GM12878 (cell line): ENCODE data around the gene EVX2.

Experiments
- BRCA1 ChIP-seq: IDR thresholded peaks from 2 replicates; pipeline ENCODE4 v1.6.1; 2011; ENCODE audit warnings: low read depth, low read length, improper control_type of control experiment
- CEBPB ChIP-seq, 2 experiments: fragments of 150-350 bp in 1 of 2; IDR thresholded peaks; 2 replicates each; pipeline ENCODE4 v1.6.1; 2012 to 2014; ENCODE audit warnings: low read depth in 2 of 2, low read length in 2 of 2, borderline replicate concordance in 1 of 2, inconsistent platforms in 1 of 2
- CTCF ChIP-seq, 3 experiments: IDR thresholded peaks in 2 of 3; conservative IDR thresholded peaks in 1 of 3; 2 replicates each; pipeline ENCODE4 v1.5.1; 2011; ENCODE audit warnings: low read depth in 3 of 3, low read length in 3 of 3, mild to moderate bottlenecking in 3 of 3, control low read depth in 2 of 3, moderate library complexity in 2 of 3, inconsistent platforms in 1 of 3, mixed read lengths in 1 of 3; ENCODE audit not compliant: control insufficient read depth in 2 of 3, insufficient read depth in 1 of 3; ENCODE audit errors: extremely low read depth in 1 of 3
- FOXM1 ChIP-seq: IDR thresholded peaks from 2 replicates; pipeline ENCODE4 v1.6.1; 2012; ENCODE audit warnings: low read depth, mild to moderate bottlenecking, inconsistent platforms, low read length, moderate library complexity
- MAX ChIP-seq: IDR thresholded peaks from 2 replicates; pipeline ENCODE4 v1.6.1; 2012; ENCODE audit warnings: low read depth, low read length, improper control_type of control experiment
- MXI1 ChIP-seq: fragments of 150-350 bp; IDR thresholded peaks from 2 replicates; pipeline ENCODE4 v1.6.1; 2011; ENCODE audit warnings: low read depth, mild to moderate bottlenecking, inconsistent platforms, low read length, improper control_type of control experiment
- POLR2A ChIP-seq: IDR thresholded peaks from 2 replicates; pipeline ENCODE4 v1.6.1; 2011; ENCODE audit warnings: low read depth, mild to moderate bottlenecking, low read length
- RFX5 ChIP-seq: IDR thresholded peaks from 2 replicates; pipeline ENCODE4 v1.6.1; 2011; ENCODE audit warnings: low read depth, low read length, improper control_type of control experiment
- SMC3 ChIP-seq: IDR thresholded peaks from 2 replicates; pipeline ENCODE4 v1.6.1; 2011; ENCODE audit warnings: low read length, improper control_type of control experiment, borderline replicate concordance
- ZBTB11 ChIP-seq: fragments of 450-650 bp; formaldehyde crosslinking; IDR thresholded peaks from 2 replicates; pipeline ENCODE4 v1.5.0; 2022; ENCODE audit warnings: mild to moderate bottlenecking, missing genetic modification characterization
- ZNF274 ChIP-seq: IDR thresholded peaks from one replicate; pipeline ENCODE4 v1.8.0; 2011; ENCODE audit not compliant: insufficient read length, insufficient read depth

GRCh38 chr2:176130147-176130956, 46.6 kb upstream of the EVX2 start:
- TF ChIP-seq CTCF (IDR thresholded peaks at IDR 0.05 in 2 of 3, conservative IDR thresholded peaks at IDR 0.05 in 1 of 3; ENCODE audit: control insufficient read depth in 2 of 3, extremely low read depth in 1 of 3, insufficient read depth in 1 of 3, low read depth in 3 of 3, low read length in 3 of 3) (no peak), ZBTB11 (CRISPR knock-in tag) (no peak), FOXM1 (no peak), MXI1 (no peak), SMC3 (no peak), POLR2A (no peak), CEBPB (IDR thresholded peaks at IDR 0.05; ENCODE audit: borderline replicate concordance in 1 of 2, low read depth in 2 of 2, low read length in 2 of 2) (no peak), RFX5 (no peak), BRCA1 (no peak), MAX (no peak), ZNF274 (no peak)
